ENCODE measurements around the gene FAH. TPM values are rescaled to one million over a fixed set of nuclear protein-coding genes. Genes with fewer than 3 reads are reported as not detected.
A peak's percentile ranks its signal among the peaks of the same experiment; 100 is the strongest.

The FAH gene
- total RNA-seq, 1 experiment from 2014 or later = 25.3 TPM

GRCh38 chr15:80182611-80183261, 29.9 kb downstream of the FAH start:
- Mint-ChIP-seq H3K27ac (ENCODE audit: low read depth, unreplicated experiment) (no peak overlapping the region), H3K4me1 (ENCODE audit: insufficient read depth, unreplicated experiment) (peaks cover 12% of the 10 kb centered on the region), H3K9me3 (ENCODE audit: unreplicated experiment) (no peaks in the 10 kb centered on the region), H3K27me3 (ENCODE audit: insufficient read depth, unreplicated experiment) (no peaks in the 10 kb centered on the region), H3K36me3 (ENCODE audit: insufficient read depth, unreplicated experiment) (peaks cover 7% of the 10 kb centered on the region), H3K4me3 (ENCODE audit: unreplicated experiment) (no peak overlapping the region)
- peak; percentile 17 for DNase-seq (ENCODE audit: unreplicated experiment)
- POLR2A ChIA-PET = interaction anchor here (1.2 kb wide), 2 partner anchors 14 to 20 kb away, joined by 4 to 5 read pairs; no protein-coding TSS in a partner anchor
- intact Hi-C loops (cut with micrococcal nuclease) = no loop called here
- CTCF ChIA-PET = interaction anchor here (0.7 kb wide), 1 partner anchor 488 kb away, joined by 3 read pairs; no protein-coding TSS in a partner anchor
- BruUV-seq (replicated peaks) = no TSS peak
- no peak for TF ChIP-seq CTCF (IDR thresholded peaks at IDR 0.05; ENCODE audit: unreplicated experiment)

GRCh38 chr15:80183306-80183705, 30.5 kb downstream of the FAH start:
- POLR2A ChIA-PET = interaction anchor here (0.6 to 1.2 kb wide), 2 partner anchors 10 to 90 kb away, joined by 3 to 4 read pairs; no protein-coding TSS in a partner anchor
- Mint-ChIP-seq H3K27me3 (ENCODE audit: insufficient read depth, unreplicated experiment) (no peaks in the 10 kb centered on the region), H3K27ac (ENCODE audit: low read depth, unreplicated experiment) (no peak overlapping the region), H3K36me3 (ENCODE audit: insufficient read depth, unreplicated experiment) (peaks cover 7% of the 10 kb centered on the region), H3K9me3 (ENCODE audit: unreplicated experiment) (no peaks in the 10 kb centered on the region), H3K4me3 (ENCODE audit: unreplicated experiment) (no peak overlapping the region), H3K4me1 (ENCODE audit: insufficient read depth, unreplicated experiment) (peaks cover 12% of the 10 kb centered on the region)
- TF ChIP-seq CTCF (IDR thresholded peaks at IDR 0.05; ENCODE audit: unreplicated experiment) = no peak
- DNase-seq (ENCODE audit: unreplicated experiment) = no peak
- intact Hi-C loops (cut with micrococcal nuclease) = no loop called here
- BruUV-seq (replicated peaks) = no TSS peak
- CTCF ChIA-PET = interaction anchor here (0.5 kb wide), 1 partner anchor 139 kb away, joined by 3 read pairs; no protein-coding TSS in a partner anchor

- Mint-ChIP-seq H3K4me3 (ENCODE audit: unreplicated experiment) (no peak overlapping the region), H3K27me3 (ENCODE audit: insufficient read depth, unreplicated experiment) (no peaks in the 10 kb centered on the region), H3K27ac (ENCODE audit: low read depth, unreplicated experiment) (no peak overlapping the region), H3K4me1 (ENCODE audit: insufficient read depth, unreplicated experiment) (peaks cover 11% of the 10 kb centered on the region), H3K36me3 (ENCODE audit: insufficient read depth, unreplicated experiment) (peaks cover 5% of the 10 kb centered on the region), H3K9me3 (ENCODE audit: unreplicated experiment) (no peaks in the 10 kb centered on the region)
- POLR2A ChIA-PET = interaction anchor here (0.6 to 1.2 kb wide), 2 partner anchors 11 to 90 kb away, joined by 3 to 4 read pairs; no protein-coding TSS in a partner anchor
- no TSS peak for BruUV-seq (replicated peaks)
- peak; percentile 8 for DNase-seq (ENCODE audit: unreplicated experiment)
- CTCF ChIA-PET = interaction anchor here (0.5 kb wide), 1 partner anchor 140 kb away, joined by 3 read pairs; no protein-coding TSS in a partner anchor
- intact Hi-C loops (cut with micrococcal nuclease) = no loop called here
- no peak for TF ChIP-seq CTCF (IDR thresholded peaks at IDR 0.05; ENCODE audit: unreplicated experiment)
These were observed 31.1 kb downstream of the FAH start for GRCh38 chr15:80183886-80184285.

- Mint-ChIP-seq H3K9me3 (ENCODE audit: unreplicated experiment) (no peaks in the 10 kb centered on the region), H3K36me3 (ENCODE audit: insufficient read depth, unreplicated experiment) (no peaks in the 10 kb centered on the region), H3K4me1 (ENCODE audit: insufficient read depth, unreplicated experiment) (peaks cover 4% of the 10 kb centered on the region), H3K4me3 (ENCODE audit: unreplicated experiment) (no peak overlapping the region), H3K27me3 (ENCODE audit: insufficient read depth, unreplicated experiment) (no peaks in the 10 kb centered on the region), H3K27ac (ENCODE audit: low read depth, unreplicated experiment) (no peak overlapping the region)
- intact Hi-C loops (cut with micrococcal nuclease) = no loop called here
- CTCF ChIA-PET = interaction anchor here (0.6 kb wide), 1 partner anchor 45 kb away, joined by 4 read pairs; no protein-coding TSS in a partner anchor
- no peak for DNase-seq (ENCODE audit: unreplicated experiment)
- no peak for TF ChIP-seq CTCF (IDR thresholded peaks at IDR 0.05; ENCODE audit: unreplicated experiment)
- BruUV-seq (replicated peaks) = no TSS peak
- POLR2A ChIA-PET = interaction anchor here (0.6 to 1.2 kb wide), 2 partner anchors 11 to 495 kb away, joined by 3 to 4 read pairs; no protein-coding TSS in a partner anchor
These were observed 31.8 kb downstream of the FAH start for GRCh38 chr15:80184554-80184953.
